HepG2 (cell line): ENCODE results near the gene HID1.

Experiments used
- DZIP1 ChIP-seq: sonication (generic); formaldehyde crosslinking; IDR thresholded peaks from 2 replicates; pipeline ENCODE4 v1.5.0; 2020; ENCODE audit warnings: mild to moderate bottlenecking, missing genetic modification reagents
- TFAP4 ChIP-seq: sonication (generic); IDR thresholded peaks from 2 replicates; pipeline ENCODE4 v1.6.1; 2016; ENCODE audit warnings: low read depth, borderline replicate concordance

- no peak for TF ChIP-seq TFAP4
- no peak for TF ChIP-seq DZIP1
Observed at GRCh38 chr17:74935048-74935447, 37.5 kb downstream of the HID1 start.
